ENCODE results near the gene PRR20D.
"Not testable (repeated sequence)": the region's sequence is repeated elsewhere in the genome, so short reads cannot be mapped to it uniquely, and the experiment has no call there.

The PRR20D gene

GRCh38 chr13:57160332-57160731 is at the start of gene PRR20D:
TSS of gene PRR20D (plus strand) at chr13:57160632. CDS start at chr13:57161019, 387 bp downstream.
- H3K27ac ChIP-seq = not testable (repeated sequence)

- no peak for TF ChIP-seq ZFX (IDR thresholded peaks at IDR 0.05; ENCODE audit: borderline replicate concordance)
- TF ChIP-seq CTCF (IDR thresholded peaks at IDR 0.05) = no peak
- H3K27ac ChIP-seq = no peak overlapping the region
These were observed 45.5 kb upstream of the PRR20D start for GRCh38 chr13:57114945-57115344.

GRCh38 chr13:57123681-57124080 is 36.8 kb upstream of the PRR20D start:
- no peak for TF ChIP-seq ZFX (IDR thresholded peaks at IDR 0.05; ENCODE audit: borderline replicate concordance)
- TF ChIP-seq CTCF (IDR thresholded peaks at IDR 0.05) = no peak

GRCh38 chr13:57128909-57129308 is 31.5 kb upstream of the PRR20D start:
- no peak overlapping the region for H3K27ac ChIP-seq
- TF ChIP-seq ZFX (IDR thresholded peaks at IDR 0.05; ENCODE audit: borderline replicate concordance) (no peak), CTCF (IDR thresholded peaks at IDR 0.05) (no peak)

More at GRCh38 chr13:57123681-57124080, 36.8 kb upstream of the PRR20D start:
- no peak overlapping the region for H3K27ac ChIP-seq

GRCh38 chr13:57136093-57136492 is 24.3 kb upstream of the PRR20D start:
- TF ChIP-seq ZFX (IDR thresholded peaks at IDR 0.05; ENCODE audit: borderline replicate concordance) (no peak), CTCF (IDR thresholded peaks at IDR 0.05) (no peak)
- H3K27ac ChIP-seq = no peak overlapping the region

GRCh38 chr13:57137585-57137984 is 22.8 kb upstream of the PRR20D start:
- H3K27ac ChIP-seq = no peak overlapping the region

GRCh38 chr13:57138988-57139387 is 21.4 kb upstream of the PRR20D start:
- no peak for TF ChIP-seq CTCF (IDR thresholded peaks at IDR 0.05)
- TF ChIP-seq ZFX (IDR thresholded peaks at IDR 0.05; ENCODE audit: borderline replicate concordance) = no peak
- no peak overlapping the region for H3K27ac ChIP-seq

More at GRCh38 chr13:57137585-57137984, 22.8 kb upstream of the PRR20D start:
- TF ChIP-seq CTCF (IDR thresholded peaks at IDR 0.05) (no peak), ZFX (IDR thresholded peaks at IDR 0.05; ENCODE audit: borderline replicate concordance) (no peak)

GRCh38 chr13:57139781-57140180 is 20.7 kb upstream of the PRR20D start:
- H3K27ac ChIP-seq = not testable (repeated sequence)

GRCh38 chr13:57140235-57140968 is 20.0 kb upstream of the PRR20D start, which contains the start of gene PRR20A:
TSS of gene PRR20A (plus strand) at chr13:57140918. CDS start at chr13:57141305, 387 bp downstream.
- not testable (repeated sequence) for H3K27ac ChIP-seq

GRCh38 chr13:57147188-57147587 is 13.2 kb upstream of the PRR20D start, which contains the start of gene PRR20B:
TSS of gene PRR20B (plus strand) at chr13:57147488. CDS start at chr13:57147875, 387 bp downstream.
- H3K27ac ChIP-seq = not testable (repeated sequence)

- not testable (repeated sequence) for H3K27ac ChIP-seq
These were observed 12.3 kb upstream of the PRR20D start for GRCh38 chr13:57148106-57148505.

GRCh38 chr13:57153761-57154160 is 6.7 kb upstream of the PRR20D start, which contains the start of gene PRR20C:
TSS of gene PRR20C (plus strand) at chr13:57154061. CDS start at chr13:57154448, 387 bp downstream.
- H3K27ac ChIP-seq = not testable (repeated sequence)

- not testable (repeated sequence) for H3K27ac ChIP-seq
These were observed 6.5 kb downstream of the PRR20D start, which contains the start of gene PRR20E for GRCh38 chr13:57166897-57167296. TSS of gene PRR20E (plus strand) at chr13:57167197. CDS start at chr13:57167584, 387 bp downstream.

All from 22Rv1 (cell line).